Activated CD8-positive, alpha-beta memory T cell treated with anti-CD3 and anti-CD28 coated beads, Interleukin-2, amount 50 U/mL, for 1 hour (primary cell): ENCODE results near the gene F10.
"Not testable (repeated sequence)": the region's sequence is repeated elsewhere in the genome, so short reads cannot be mapped to it uniquely, and the experiment has no call there.

Experiments used
- DNase-seq: peaks from one replicate; pipeline ENCODE4 v3.0.0-alpha.2; 2020; ENCODE audit errors: extremely low read depth

The F10 gene

DNA sequence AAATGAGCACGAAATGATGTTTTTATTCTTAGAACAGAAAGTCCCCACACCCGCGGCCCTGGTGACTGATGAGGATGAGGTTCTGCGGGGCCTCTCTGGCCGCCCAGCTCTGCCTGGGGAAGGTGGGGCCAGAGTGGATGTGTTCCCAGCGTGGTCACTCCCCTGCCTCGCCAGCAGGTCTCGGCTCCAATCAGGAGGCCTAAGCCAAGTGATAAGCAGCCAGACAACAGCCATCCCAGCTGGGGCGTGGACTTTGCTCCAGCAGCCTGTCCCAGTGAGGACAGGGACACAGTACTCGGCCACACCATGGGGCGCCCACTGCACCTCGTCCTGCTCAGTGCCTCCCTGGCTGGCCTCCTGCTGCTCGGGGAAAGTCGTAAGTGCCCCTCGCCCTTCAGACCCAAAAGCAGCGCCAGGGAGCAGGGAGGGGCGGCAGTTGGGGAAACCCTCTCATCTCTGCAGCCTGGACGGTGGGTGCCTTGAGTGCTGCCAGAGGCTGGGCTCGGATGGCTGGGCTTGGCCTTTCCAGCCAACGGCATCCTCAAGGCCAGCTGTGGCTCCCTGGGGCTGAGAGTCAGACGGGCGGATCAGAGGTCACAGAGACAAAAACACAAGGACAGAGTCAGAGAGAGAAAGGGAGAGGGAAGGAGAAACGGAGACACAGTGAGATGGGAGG lies at the start of gene F10:
Gene F10 (plus strand): TSS at position 250 of the 676 bp plus-strand sequence. CDS start 57 bp downstream, at position 307.
- no peak for DNase-seq

DNA sequence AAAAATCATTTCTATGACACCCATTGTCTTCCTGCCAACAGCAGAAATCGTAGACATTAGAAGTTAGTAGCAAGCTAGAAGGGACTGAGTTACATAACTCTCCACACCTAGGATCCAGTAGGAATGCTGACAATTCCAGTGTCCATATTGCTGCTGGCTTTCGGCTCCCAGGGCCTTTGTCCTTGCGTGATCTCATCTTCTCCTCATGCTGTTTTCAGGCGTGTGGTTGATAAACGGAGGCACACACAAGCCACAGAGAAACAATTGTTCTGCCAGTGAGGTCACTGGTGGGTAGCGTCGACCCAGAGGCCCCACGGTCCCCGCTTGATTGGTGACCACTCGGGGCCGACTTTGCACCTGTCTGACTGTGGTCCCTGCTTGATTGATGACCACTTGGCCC lies 48.7 kb upstream of the F10 start:
- no peak for DNase-seq

DNA sequence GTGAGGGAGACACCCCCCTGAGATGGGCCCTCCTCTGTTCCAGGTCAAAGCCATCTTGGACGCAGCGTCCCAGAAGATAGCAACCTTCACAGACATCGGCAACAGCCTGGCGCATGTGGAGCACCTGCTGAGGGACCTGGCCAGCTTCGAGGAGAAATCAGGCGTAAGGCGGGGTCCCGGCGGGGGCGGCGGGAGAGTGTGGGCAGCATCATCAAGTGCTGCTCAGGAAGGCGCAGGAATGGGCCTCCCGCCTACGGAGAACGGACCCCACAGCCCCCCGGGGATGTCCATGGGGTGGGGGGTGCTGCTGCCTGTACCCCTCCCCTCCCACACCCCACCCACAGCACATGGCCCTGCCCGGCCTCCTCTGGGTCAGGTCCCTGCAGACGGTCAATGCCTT lies 48.2 kb upstream of the F10 start:
- no peak for DNase-seq

DNA sequence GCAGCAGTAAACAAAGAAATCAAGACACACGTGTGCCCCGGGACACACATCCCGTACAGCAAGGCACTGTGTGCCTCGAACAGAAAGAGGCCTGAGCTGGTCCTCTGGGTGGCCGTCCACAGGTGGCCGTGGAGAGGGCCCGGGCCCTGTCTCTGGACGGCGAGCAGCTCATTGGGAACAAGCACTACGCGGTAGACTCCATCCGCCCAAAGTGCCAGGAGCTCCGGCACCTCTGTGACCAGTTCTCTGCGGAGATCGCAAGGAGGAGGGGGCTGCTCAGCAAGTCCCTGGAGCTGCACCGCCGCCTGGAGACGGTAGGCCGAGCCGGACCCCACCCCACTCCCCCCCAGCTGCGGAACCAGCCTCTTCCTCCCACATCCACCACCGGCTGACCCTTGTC lies 47.7 kb upstream of the F10 start:
- DNase-seq: no peak

DNA sequence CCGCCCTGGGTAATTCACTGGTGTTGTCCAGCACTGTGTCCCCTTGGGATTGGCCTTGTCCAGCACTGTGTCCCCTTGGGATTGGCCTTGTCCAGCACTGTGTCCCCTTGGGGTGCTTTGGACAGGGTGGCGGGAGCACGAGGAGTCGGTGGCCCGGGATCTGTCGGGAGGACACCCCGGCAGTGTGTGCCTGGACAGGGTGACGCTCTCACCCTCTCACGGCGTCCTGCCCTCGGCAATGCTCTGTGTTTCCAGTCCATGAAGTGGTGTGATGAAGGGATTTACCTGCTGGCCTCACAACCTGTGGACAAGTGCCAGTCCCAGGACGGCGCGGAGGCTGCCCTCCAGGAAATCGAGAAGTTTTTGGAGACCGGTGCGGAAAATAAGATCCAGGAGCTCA lies 46.9 kb upstream of the F10 start:
- DNase-seq: no peak

DNA sequence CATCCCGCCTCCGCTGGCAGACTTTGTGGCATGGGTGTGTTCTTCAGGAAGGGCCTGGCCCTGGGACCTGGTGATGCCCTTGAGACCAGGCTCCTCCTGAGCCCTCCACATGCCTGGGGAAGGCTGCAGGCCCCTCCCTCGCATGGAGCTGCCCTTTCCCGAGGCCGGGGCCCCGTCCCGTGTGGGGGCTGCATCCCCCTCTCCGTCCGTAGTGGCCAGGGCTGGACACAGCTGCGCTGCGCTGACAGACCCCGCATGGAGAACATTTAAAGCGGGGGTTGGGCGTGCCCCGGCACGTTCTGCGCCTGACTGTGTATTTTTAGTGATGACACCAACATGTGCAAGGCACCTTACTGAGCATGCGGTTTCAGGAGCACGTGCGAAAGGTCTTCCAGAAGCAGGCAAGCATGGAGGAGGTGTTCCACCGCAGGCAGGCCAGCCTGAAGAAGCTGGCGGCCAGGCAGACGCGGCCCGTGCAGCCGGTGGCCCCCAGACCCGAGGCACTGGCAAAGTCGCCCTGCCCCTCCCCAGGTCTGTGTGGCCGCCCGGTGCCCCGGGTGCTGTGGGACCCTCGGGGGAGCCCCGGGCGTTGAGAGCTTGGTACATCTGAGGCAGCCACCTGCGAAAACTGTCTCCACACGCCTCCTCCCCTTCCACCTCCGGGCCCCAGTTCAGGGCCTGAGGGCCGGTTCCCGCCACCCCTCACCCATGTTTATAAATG lies 45.8 kb upstream of the F10 start:
- no peak for DNase-seq

DNA sequence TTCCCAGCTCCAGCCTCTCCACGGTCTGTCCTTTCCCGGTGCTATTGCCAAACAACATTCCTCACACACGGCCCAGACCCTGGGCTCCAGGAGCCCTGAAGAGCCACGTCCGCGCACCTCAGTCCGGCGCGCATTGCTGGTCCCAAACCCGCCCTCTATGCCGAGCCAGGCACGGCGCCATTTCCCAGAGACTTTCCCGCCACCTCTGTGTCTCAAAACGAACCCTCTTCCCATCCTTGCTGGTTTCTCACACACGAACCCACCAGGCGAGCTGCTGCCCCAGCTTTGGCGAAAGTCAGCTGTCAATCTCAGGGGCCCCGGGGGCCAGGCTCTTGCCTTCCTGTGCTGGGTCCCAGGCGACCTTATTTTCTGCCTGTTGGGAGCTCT lies 45.0 kb upstream of the F10 start:
- DNase-seq: no peak

DNA sequence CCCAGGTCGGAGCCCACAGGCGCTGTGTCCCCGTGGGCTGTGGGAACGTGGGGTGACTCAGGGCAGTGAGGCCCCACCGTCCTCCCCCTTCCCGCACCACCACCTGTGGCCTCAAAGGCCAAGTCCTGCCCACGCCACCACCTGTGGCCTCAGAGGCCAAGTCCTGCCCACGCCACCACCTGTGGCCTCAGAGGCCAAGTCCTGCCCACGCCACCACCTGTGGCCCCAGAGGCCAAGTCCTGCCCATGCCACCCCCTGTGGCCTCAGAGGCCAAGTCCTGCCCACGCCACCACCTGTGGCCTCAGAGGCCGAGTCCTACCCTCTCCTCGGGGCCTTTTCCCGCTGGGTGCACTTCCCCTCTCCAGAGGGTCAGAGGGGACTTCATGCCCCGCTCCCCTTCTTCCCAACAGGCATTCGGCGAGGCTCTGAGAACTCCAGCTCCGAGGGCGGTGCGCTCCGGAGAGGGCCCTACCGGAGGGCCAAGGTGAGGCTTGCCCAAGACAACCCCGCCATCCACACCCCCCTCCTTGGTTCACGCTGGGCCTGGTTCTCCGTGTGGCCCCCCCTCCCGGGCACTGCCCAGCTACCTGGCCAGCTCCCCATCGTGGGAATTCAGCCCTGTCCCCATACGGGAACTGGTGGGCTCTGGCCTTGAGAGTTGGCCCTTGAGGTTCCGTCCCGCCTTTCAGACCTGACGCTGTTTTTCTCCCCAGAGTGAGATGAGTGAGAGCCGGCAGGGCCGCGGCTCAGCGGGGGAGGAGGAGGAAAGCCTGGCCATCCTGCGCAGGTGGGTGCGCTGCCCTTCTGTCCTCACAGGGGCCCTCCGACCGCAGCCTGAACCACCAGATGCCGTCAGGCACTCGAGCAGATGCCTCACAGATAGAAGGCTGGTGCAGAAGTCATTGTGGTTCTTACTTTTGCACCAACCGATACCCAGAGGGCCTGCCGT lies 44.4 kb upstream of the F10 start:
- DNase-seq: no peak

DNA sequence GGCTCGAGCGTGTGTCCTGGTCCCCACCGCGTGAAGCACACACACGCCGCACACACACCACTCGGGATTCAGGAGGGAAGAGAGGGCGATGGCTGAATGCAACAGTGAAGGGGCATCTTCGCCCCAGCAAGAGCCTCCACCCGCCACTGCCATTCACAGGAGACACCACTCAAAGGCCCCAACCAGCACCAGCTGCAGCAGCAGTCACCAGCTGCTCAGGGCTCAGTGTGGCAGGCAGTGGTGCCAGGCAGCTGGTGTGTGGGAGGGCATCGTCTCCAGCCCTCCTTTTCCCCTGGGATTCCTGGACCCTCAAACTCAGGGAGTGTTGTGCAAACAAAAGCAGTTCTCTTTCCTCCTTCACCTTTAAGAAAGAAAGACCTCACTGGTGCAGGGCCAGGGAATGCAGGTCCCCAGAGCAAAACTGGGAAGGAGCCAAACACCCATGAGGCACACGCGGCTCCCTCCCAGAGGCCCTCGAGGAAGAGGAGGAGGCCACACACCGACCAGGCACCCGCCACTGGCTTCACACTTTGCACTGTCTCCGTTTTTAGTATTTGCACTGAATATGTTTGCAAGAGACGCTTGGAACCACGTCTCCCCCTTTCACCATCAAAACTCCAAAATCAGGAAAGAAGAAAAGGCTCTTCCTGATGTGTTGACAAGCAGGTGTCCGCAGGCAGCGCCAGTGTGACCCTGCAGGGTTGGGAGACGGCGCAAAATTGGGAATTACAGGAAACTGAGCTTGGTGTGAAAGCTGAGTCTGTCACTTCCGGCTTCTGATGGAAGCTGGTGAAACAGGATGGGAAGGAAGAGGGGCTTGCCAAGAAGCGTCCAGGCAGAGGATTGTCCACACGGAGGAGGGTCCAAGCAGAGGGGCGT lies 43.5 kb upstream of the F10 start:
- no peak for DNase-seq

DNA sequence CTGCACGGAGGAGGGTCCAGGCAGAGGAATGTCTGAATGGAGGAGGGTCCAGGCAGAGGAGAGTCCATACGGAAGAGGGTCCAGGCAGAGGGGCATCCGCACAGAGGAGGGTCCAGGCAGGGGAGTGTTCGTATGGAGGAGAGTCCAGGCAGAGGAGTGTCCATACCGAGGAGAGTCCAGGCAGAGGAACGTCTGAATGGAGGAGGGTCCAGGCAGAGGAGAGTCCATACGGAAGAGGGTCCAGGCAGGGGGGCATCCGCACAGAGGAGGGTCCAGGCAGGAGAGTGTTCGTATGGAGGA lies 42.9 kb upstream of the F10 start:
- DNase-seq: not testable (repeated sequence)

DNA sequence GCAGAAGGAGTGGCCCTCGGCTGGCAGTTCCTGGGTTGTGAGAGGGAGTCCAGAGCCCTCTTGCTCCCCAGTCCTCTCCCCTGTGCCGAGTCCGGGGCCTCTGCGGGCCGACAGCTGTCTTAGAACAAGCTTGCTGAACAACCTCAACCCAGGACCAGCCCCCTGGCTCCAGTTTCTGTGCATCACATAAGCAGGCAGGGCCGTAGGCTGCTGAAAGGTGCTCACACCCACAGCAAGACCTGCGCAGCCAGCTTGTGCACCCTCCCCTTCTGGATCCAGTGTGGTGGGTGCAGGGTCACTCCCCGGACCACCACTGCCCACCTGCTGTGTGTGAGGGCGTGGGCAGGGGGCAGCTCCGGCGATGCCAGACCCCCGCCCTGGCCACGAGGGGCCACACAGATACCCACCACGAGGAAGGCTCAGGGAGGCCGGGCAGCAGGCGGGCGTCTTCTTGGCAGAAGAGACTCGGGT lies 42.2 kb upstream of the F10 start:
- DNase-seq: no peak

DNA sequence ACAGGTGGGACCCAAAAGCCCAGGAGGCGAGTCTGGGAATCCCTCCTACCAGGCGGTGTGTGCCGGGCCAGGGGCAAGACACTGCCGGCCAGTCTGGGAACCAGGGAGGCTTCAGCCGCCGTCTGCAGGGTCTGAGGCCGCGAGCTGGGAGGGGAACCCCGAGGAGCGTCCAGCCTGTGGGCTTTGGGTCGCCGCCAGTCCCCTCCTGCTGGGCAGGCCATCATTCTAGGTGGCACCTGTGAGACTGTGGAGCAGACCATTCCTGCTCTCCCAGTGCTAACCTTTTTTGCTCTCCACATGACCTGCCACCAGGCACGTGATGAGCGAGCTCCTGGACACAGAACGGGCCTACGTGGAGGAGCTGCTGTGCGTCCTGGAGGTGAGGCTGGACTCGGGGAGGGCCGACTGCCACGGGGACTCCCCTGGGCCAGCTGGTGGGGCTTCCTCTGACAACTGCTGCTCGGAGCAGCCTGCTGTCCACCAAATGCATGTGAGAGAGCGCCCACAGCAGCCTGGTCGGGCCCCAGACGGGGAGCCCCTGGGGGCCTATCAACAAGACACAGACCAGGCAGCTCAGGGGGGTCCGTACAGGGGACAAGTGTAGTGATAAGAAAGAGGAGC lies 41.6 kb upstream of the F10 start:
- DNase-seq: no peak

DNA sequence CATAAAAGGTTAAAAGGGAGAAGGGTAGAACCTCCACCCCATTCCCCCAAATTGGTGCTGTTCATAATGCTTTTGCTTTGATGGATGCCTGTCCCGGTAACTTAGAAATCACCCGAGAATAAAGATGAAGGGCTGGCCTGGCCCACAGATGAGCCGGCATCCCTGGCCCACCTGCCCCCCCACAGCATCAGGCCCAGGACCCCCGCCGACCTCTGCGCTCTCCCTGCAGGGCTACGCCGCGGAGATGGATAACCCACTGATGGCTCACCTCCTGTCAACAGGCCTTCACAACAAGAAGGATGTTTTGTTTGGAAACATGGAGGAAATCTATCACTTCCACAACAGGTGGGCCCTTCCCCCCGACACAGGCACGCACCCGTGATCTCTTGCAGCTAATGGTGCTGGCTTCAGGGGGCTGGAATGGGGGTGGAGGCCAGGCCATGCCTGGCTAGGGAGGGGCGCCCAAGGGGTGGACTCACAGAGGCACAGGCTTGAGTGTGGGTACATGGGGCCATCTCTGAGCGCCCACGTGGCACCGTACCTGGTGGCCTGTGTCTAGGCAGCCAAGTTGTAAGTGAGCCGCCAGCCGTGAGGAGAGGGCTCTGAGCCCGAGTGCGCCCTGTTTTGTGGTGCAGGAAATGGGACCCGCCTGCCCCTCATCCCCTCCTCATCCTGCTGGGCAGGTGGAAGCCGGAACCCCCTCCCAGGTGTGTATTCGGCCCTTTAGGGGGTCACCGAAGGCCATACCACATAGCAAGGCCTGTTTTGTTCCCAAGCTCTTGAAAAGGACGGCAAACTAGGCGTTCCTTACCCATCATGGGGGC lies 40.2 kb upstream of the F10 start:
- DNase-seq: no peak

DNA sequence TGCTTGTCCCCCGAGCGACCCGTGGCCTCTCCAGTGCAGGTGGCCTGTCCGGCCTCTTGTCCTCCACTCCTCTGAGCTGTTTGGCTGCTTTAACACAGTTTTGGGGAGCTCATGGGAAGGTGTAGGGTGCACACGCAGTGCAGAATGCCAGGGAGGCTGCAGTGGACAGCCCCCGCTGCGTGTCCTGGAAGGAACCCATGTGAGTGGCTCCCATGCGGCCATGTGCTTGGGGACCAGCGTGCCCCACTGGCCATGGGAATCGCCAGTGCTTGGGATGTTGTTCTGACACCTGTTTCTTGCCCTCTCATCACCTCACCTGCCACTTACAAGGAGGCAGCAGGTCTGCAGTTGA lies 39.6 kb upstream of the F10 start:
- no peak for DNase-seq

DNA sequence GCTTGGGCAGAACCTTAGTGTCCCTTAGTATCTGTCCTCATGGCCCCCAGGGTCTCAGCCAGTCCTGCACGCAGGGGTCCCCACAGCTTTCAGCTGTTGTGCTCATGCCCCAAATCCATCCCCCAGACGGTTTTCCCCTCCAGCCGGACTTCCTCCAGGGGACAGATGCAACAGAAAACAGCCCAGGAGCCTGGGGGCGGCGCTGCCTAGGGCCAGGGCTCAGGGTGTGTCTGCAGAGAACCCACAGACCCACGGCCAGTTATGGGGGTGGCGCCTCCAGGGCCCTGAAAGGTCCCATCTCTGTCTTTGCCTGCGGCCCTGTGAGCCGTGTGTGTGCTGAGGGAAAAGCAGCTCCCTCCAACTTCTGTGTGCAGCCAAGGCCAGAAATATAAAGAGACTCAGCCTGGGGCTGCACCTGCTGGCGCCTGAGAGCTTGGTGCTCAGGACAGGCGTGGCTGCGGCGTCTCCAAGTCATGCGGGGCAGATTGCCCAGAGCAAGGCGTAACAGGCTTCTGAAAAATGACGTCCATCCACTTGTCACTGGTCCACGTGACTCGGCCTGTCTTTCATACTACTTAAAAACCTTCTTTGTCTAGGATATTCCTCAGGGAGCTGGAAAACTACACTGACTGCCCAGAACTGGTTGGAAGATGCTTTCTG lies 39.1 kb upstream of the F10 start:
- no peak for DNase-seq

DNA sequence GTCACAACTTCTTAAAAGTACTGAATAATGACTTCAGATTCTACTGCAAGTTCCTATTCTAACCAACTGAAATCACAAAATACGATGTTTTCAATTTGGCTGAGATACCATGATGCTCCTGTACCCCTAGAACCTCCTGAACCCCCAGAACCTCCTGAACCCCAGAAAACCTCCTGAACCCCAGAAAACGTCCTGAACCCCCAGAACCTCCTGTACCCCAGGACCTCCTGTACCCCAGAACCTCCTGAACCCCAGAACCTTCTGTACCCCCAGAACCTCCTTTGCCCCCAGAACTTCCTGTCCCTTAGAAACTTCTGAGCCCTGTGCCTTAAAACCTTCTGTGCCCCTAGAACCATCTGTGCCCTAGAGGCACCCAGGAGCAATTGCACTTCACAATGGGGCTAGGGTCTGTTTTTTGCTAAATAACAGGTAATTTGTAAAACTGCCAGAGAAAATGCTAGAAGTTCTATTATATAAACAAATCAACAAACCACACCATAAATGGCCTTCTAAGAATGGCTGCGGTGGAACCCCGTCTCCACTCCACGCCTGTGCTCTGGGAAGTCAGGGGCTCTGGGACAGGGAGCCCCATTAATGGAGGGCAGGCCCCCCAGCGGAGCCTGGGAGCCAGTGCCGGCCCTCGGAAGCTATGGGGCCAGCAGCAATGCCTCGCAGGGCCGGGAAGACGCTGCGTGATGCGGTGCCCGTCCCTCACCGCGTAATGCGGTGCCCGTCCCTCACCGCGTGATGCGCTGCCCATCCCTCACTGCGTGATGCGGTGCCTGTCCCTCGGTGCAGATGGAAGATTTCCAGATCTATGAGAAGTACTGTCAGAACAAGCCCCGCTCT lies 38.3 kb upstream of the F10 start:
- DNase-seq: no peak

DNA sequence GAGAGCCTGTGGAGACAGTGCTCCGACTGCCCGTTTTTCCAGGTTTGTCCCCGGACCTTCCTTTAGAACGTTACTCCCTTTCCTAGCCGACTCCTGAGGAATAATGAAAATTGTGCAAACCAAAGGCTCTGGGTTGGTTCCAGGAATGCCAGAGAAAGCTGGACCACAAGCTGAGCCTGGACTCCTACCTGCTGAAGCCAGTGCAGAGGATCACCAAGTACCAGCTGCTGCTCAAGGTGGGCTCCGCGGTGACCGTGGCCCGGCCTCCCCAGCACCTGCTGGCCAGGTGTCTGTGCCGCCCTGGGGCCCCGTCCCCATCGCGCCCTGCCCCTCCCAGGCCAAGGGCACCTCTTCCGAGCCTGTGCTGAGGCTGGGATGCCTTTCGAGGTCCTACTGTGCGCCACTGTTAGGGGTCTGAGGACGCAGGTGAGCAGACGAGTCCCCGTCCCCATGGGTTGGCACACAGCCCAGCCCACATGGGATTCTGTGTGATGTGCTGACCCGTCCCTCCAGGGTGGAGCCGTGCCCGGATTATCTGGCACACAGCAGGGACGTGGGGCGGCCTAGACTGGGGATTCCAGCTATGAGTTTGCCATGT lies 37.6 kb upstream of the F10 start:
- DNase-seq: no peak

DNA sequence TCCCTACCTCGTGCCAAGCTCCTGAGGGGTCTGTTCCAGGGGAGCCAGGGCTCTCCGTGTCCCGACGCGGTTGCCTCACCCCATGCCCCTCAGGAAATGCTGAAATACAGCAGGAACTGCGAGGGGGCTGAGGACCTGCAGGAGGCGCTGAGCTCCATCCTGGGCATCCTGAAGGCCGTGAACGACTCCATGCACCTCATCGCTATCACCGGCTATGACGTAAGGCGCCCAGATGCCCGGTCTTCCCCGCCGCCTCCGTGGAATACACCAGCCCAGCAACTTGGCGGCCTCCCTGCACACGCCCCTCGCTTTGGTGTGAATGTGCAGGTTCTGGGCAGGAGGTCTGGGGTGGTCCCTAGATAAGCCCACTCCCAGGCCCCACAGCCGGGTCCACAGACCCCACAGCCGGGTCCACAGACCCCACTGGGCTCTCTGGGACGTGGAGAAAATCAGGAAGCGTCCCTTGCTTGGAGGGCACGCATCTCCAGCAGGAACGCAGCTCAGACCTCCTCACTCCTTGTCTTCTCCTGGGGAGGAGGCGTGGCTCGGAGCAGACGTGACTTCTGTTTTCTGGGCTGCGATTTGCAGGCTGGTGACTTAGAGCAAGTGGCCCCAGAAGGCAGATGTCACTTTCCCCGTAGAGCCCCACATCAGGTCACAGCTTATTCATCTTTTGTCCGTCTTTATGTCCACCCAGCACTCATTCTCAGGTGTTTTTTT lies 36.4 kb upstream of the F10 start:
- no peak for DNase-seq
